GM18861 (cell line): ENCODE results near the gene TMEM196.

Experiments used
- ATAC-seq: cut with Tn5 transposase; IDR thresholded peaks from one replicate; pipeline ENCODE4 v1.9.1; 2021; ENCODE audit not compliant: unreplicated experiment

Gene TMEM196

DNA sequence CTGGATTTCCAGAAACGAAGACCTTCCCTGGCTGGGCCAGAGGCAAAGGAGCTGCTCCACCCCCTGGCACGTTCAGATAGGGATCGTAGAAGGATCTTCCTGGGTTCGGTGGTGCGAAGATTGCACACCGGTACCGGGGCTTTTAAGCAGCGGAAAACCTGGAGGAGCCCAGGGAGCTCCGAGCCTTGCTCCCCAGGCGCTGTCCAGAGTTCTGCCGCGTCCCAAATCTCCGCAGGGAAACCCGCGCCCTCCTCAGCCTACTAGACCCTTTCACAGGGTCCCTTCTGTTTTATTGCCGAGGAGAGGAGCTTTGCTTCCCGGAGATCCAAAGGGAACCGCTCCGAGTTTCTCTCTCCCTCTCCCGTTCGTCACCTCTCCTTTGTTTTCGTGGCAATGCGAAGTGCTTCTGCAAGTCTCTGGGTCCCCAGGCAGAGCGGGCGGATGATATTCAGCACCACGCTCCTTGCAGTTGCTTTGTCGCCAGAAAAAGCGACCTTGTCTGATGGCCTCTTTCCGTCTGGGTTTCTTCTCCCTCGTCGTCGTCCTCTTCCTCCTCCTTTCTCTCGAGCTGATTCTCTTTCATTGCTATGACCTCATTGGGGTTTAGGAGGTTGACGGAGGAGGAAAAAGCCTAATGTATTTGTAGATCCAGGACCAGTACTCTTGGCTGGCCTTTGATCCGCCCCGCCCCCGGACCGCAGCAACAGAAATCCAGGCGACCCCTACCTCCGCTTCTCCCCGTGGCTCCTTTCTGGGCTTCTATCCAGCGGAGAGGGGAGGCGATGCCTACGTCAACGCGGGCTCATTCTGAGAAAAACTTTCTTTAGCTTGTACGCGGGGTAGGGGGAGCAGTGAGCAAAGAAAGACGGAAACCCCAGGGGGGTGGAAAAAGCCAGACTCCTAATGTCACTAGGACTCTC lies at the start of gene TMEM196:
Gene TMEM196, minus strand, starts transcription at position 777 of the 920 bp plus-strand sequence. CDS start 921 bp downstream, outside the sequence.
- ATAC-seq = no peak

- no peak for ATAC-seq
Measured at GRCh38 chr7:19816128-19816527, 42.7 kb upstream of the TMEM196 start.

- ATAC-seq = no peak
Measured at GRCh38 chr7:19815546-19815945, 42.1 kb upstream of the TMEM196 start.

DNA sequence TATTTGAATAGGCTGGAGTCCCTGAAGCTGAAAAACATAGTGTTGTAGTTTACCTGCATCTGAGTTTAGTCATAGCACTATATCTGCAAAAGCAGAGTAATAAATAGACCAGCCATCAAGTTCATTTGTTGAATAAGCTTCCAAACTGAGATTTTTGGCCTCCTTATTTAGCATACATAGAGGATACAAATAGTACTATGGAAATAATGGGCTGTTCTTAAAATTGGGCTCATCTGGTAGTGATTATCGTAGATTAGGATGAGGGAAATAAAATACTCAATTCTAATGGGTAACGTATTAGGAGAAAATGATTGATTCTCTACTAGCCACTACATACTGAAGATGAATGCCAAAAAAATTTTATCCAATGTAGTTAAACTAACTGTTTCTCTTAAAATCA lies 41.4 kb upstream of the TMEM196 start:
- ATAC-seq = no peak

GRCh38 chr7:19811386-19811785 lies 38.0 kb upstream of the TMEM196 start:
- ATAC-seq = no peak

DNA sequence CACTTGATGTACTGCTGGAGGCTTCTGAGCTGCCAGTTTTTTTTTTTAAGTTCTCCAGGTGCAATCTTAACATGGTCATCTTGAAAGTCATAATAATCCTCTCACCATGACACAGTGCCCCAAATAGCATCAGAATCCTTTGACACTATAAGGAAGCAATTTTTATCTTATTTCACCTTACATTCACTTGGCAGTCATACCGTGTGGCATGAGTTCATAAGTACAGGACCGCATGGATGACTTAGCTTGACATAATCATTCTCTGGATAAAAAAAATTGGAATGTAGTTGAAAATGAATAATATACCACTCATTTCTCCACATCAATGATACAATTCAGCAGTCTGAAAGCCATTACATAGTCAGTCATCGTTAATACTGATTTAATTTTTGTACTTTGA lies 25.6 kb upstream of the TMEM196 start:
- ATAC-seq = no peak

DNA sequence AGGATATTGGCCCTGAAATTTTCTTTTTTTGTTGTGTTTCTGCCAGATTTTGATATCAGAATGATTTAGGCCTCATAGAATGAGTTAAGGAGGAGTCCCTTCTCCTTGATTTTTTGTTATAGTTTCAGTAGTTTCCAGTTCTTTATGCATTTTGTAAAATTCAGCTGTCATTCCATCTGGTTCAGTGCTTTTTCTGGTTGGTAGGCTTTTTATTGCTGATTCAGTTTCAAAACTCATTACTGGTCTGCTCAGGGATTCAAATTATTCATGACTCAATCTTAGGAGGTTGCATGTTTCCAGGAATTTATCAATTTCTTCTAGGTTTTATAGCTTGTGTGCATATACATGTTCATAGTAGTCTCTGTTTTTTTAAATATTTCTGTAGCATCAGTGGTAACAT lies 10.1 kb upstream of the TMEM196 start:
- ATAC-seq = no peak

- no peak for ATAC-seq
Measured at GRCh38 chr7:19776981-19777380, 3.6 kb upstream of the TMEM196 start.

- ATAC-seq = no peak
Measured at GRCh38 chr7:19775578-19775977, 2.2 kb upstream of the TMEM196 start.

DNA sequence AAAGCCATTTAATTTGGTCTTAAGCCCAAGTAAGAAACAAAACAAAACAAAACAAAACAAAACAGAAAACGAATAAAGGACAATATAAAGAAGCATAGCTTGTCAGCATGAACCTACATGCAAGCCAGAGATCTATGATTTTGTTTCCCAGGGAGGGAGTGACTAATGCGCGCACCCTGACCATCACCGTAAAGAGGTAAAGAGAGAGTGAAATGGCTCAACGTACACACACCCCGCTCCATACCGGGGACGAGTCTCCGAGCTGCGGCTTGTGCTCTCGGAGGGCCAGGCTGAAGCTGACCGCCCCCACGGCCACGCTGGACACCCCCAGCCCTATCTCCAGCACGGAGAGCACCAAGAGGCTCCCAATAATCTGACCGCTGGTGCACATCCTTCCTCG lies 1.1 kb downstream of the TMEM196 start:
- no peak for ATAC-seq

- ATAC-seq = no peak
Measured at GRCh38 chr7:19762631-19763030, 10.8 kb downstream of the TMEM196 start.

DNA sequence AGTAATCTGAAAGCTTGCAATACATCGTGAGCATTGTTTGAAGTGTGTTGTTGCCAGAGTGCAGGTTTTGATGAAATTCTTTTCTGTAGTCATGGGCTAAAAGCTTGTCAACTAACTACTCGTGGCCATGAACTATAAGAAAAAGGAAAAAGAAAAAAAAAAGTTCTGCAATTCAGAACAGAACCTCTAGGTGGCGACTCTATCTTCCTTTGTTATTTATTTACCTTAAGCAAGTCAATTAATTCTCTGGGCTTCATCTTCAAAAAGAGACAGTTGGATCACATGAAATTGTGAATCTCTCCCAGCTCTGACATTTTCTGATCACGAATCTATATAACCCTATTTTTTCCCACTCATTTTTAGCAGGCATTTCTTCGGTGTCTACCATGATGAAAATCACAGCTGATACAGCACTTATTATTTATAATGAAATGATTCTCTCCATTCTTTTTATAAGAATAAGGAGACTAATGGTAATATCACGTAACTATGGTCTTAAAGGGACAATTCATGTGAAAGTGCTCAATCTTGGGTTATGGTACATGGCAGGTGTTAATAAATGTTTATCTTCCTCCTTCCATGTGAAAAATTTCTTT lies 18.8 kb downstream of the TMEM196 start:
- no peak for ATAC-seq

GRCh38 chr7:19752020-19752419 lies 21.4 kb downstream of the TMEM196 start:
- ATAC-seq = no peak

- ATAC-seq = no peak
Measured at GRCh38 chr7:19749658-19750057, 23.8 kb downstream of the TMEM196 start.

GRCh38 chr7:19747740-19748339 lies 25.6 kb downstream of the TMEM196 start:
- ATAC-seq = peak; percentile 43

DNA sequence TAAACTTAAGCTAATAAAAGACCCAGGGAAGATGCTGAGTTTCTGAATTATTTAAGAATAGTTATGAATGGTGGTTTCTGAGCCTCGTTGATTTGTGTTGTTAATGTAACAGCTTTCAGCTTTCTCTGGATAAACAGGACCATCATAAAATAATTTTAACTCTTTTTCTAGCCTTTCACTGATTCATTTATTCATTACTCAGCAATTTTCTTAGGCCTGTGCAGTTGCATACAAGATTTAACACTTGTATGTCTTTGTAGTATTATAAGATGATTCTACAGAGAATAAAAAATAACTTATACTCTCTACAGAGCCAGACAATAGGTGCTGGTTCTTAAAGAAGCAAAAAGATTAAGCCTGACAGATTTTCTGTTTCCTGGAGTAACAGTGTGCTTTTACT lies 29.3 kb downstream of the TMEM196 start:
- ATAC-seq = no peak

GRCh38 chr7:19728716-19729115 lies 44.7 kb downstream of the TMEM196 start:
- no peak for ATAC-seq

GRCh38 chr7:19725770-19726169 lies 47.6 kb downstream of the TMEM196 start:
- no peak for ATAC-seq

GRCh38 chr7:19715499-19715898 lies 57.9 kb downstream of the TMEM196 start:
- ATAC-seq = no peak

DNA sequence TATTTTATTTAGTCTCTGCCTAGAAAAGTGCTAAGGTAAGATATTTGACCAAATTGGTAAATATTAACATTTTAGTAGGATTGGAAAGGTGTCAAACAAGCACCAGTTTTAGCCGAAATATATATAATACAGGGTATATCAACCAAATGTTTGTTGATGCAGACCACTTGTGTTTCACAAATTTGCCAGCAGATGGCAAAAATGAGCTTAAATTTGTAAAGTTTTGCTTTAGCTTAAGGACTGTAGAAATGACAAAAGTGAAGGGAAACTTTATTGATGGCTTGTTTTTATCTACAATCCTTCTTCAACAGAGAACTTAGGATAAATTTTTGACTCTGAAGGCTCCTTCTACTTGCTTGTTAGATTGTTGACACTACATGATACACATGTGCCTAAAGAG lies 59.7 kb downstream of the TMEM196 start:
- no peak for ATAC-seq

- ATAC-seq = peak; percentile 0
Measured at GRCh38 chr7:19709249-19709578, 64.2 kb downstream of the TMEM196 start.
